Keratinocyte (primary cell): ENCODE results near the gene TNNT1. TPM values are rescaled to one million over a fixed set of nuclear protein-coding genes. Genes with fewer than 3 reads are reported as not detected.

Source experiments
- DNase-seq: peaks from one replicate; pipeline ENCODE4 v3.0.0-alpha.2; 2011; ENCODE audit warnings: low read depth, missing footprints, low spot score
- FAIRE-seq: peaks from 2 replicates; lab custom pipeline; 2011; peaks lifted over from hg19 to GRCh38; lab: Jason Lieb, UNC
- H2AFZ ChIP-seq: 2 replicates; pipeline ENCODE4 v1.6.0; 2012; ENCODE audit warnings: low read length, control low read depth, inconsistent platforms; ENCODE audit not compliant: control insufficient read depth
- H3K27ac ChIP-seq: 2 replicates; pipeline ENCODE4 v1.5.1; 2011; ENCODE audit warnings: low read length; ENCODE audit not compliant: control insufficient read depth, insufficient read depth
- H3K27me3 ChIP-seq: 3 replicates; pipeline ENCODE4 v1.6.0; 2011; ENCODE audit warnings: low read length; ENCODE audit not compliant: control insufficient read depth, insufficient read depth; ENCODE audit errors: extremely low read depth
- H3K36me3 ChIP-seq, 2 experiments: 2 replicates in 1 of 2; 3 replicates in 1 of 2; pipeline ENCODE4 v1.5.1; 2011; ENCODE audit warnings: low read length in 2 of 2, mild to moderate bottlenecking in 1 of 2; ENCODE audit not compliant: control insufficient read depth in 2 of 2, insufficient read depth in 2 of 2; ENCODE audit errors: extremely low read depth in 1 of 2
- H3K4me1 ChIP-seq: 3 replicates; pipeline ENCODE4 v1.5.1; 2011; ENCODE audit warnings: low read length; ENCODE audit not compliant: control insufficient read depth, insufficient read depth; ENCODE audit errors: extremely low read depth
- H3K4me2 ChIP-seq: 3 replicates; pipeline ENCODE4 v1.6.0; 2011; ENCODE audit warnings: low read depth, low read length; ENCODE audit not compliant: control insufficient read depth, insufficient read depth; ENCODE audit errors: extremely low read depth
- H3K4me3 ChIP-seq, 3 experiments: fragments of 200-600 bp in 1 of 3; sonication (generic) in 1 of 3; 2 replicates in 2 of 3; 3 replicates in 1 of 3; pipeline ENCODE4 v1.5.1; 2011 to 2016; ENCODE audit warnings: low read length in 3 of 3, mild to moderate bottlenecking in 3 of 3, control low read depth in 2 of 3, inconsistent platforms in 1 of 3, low read depth in 1 of 3, mixed read lengths in 1 of 3, mixed run types in 1 of 3, moderate library complexity in 1 of 3; ENCODE audit not compliant: control insufficient read depth in 2 of 3, insufficient read depth in 2 of 3; ENCODE audit errors: extremely low read depth in 1 of 3
- H3K79me2 ChIP-seq: 2 replicates; pipeline ENCODE4 v1.6.0; 2012; ENCODE audit warnings: low read length; ENCODE audit not compliant: control insufficient read depth, insufficient read depth
- H3K9ac ChIP-seq: 3 replicates; pipeline ENCODE4 v1.6.0; 2011; ENCODE audit warnings: low read length; ENCODE audit not compliant: control insufficient read depth, insufficient read depth; ENCODE audit errors: extremely low read depth
- H3K9me1 ChIP-seq: 3 replicates; pipeline ENCODE4 v1.6.0; 2011; ENCODE audit warnings: low read length; ENCODE audit not compliant: control insufficient read depth, insufficient read depth; ENCODE audit errors: extremely low read depth
- H3K9me3 ChIP-seq: 2 replicates; pipeline ENCODE4 v1.5.1; 2012; ENCODE audit warnings: low read depth, low read length; ENCODE audit not compliant: control insufficient read depth
- H4K20me1 ChIP-seq: 3 replicates; pipeline ENCODE4 v1.6.0; 2011; ENCODE audit warnings: low read length; ENCODE audit not compliant: control insufficient read depth, insufficient read depth; ENCODE audit errors: extremely low read depth
- EZH2 ChIP-seq: IDR thresholded peaks from one replicate; pipeline ENCODE4 v1.6.1; 2012; ENCODE audit warnings: inconsistent platforms, mild to moderate bottlenecking, low read length, moderate library complexity
- dilution Hi-C: fragments of 300-500 bp; cut with MboI; formaldehyde crosslinking; loops from one replicate; pipeline ENCODE4 v1.7.0; 2020; ENCODE audit warnings: low sequenced_read_pairs; ENCODE audit not compliant: extremely low pct_ligation_motif_present
- polyA plus RNA-seq, 5 experiments: library from polyadenylated mRNA; depleted of rRNA in 3 of 5; stranded (reverse) in 3 of 5; stranded (forward) in 1 of 5; unstranded in 1 of 5; fragments of >200 nt; gene quantifications; 1 replicate in 1 of 5; 2 replicates in 3 of 5; 3 replicates in 1 of 5; pipeline versions ENCODE4 v1.2.1 to v1.2.3, GENCODE V29; 2011 to 2012; ENCODE audit warnings: missing spikeins in 2 of 5, low read depth in 1 of 5, low replicate concordance in 1 of 5
- TF ChIP-seq, protein P1 (sequence below), 3 experiments: IDR thresholded peaks in 1 of 3; conservative IDR thresholded peaks in 1 of 3; optimal IDR thresholded peaks in 1 of 3; 2 replicates in 2 of 3; 3 replicates in 1 of 3; pipeline versions ENCODE3 to v1.5.1; 2011; ENCODE audit warnings: low read length in 3 of 3, mild to moderate bottlenecking in 3 of 3, moderate library complexity in 2 of 3, control low read depth in 1 of 3, inconsistent platforms in 1 of 3; ENCODE audit not compliant: insufficient read depth in 2 of 3; ENCODE audit errors: extremely low read depth in 1 of 3

TNNT1 gene
- polyA plus RNA-seq, 1 donor (not counting 4 experiments of a cell fraction or from before 2014, with no cell fraction given): 99.6 TPM

DNA sequence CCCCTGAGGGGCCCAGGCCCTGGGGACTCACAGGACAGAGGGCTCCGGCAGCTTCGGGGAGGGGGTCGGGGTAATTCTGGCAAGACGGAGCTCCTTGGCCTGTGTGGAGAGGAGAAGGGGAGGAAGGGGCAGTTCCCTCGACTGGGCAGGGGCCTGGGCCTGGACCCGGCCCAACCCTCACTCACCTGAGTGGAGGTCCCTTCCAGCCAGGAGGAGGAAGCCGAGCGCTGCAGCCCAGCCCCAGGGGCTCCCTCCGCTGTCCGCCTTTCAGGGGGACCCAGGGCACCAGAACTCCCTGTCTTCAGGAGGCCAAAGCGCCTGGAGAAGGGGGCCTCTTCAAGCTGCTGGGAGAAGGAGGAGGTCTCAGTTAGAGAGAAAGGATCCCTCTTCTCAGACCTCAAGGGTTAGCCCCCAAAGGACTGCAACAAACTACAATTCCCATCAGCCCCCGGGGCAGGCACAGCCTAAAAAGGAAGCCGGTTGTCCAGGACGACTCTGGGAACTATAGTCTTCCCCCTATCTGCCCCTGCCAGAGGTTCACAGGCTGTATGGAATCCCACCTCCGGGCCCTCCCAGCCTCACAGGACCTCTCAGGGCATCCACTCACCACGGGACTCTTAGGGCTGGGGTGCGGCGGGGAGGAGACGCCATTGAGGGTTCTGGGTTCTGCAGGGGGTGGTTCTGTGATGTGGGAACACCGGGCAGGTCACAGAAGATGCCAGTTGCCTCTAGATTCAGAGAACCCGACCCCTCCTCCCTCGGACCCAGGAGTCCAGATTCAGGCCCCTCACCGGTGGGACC lies 53.5 kb downstream of the TNNT1 start:
- Histone ChIP-seq H4K20me1 (peaks cover 7% of the 10 kb centered on the region), H3K27ac (no peak overlapping the region), H2AFZ (no peak overlapping the region), H3K9me3 (no peaks in the 10 kb centered on the region), H3K27me3 (no peaks in the 10 kb centered on the region), H3K79me2 (no peaks in the 10 kb centered on the region), H3K9me1 (no peaks in the 10 kb centered on the region), H3K4me1 (no peaks in the 10 kb centered on the region), H3K9ac (no peak overlapping the region), H3K4me2 (no peak overlapping the region), H3K36me3 (peaks cover 5 to 32% of the 10 kb centered on the region in 2 experiments), H3K4me3 (no peak overlapping the region)
- no peak for TF ChIP-seq EZH2
- TF ChIP-seq, protein P1, sequence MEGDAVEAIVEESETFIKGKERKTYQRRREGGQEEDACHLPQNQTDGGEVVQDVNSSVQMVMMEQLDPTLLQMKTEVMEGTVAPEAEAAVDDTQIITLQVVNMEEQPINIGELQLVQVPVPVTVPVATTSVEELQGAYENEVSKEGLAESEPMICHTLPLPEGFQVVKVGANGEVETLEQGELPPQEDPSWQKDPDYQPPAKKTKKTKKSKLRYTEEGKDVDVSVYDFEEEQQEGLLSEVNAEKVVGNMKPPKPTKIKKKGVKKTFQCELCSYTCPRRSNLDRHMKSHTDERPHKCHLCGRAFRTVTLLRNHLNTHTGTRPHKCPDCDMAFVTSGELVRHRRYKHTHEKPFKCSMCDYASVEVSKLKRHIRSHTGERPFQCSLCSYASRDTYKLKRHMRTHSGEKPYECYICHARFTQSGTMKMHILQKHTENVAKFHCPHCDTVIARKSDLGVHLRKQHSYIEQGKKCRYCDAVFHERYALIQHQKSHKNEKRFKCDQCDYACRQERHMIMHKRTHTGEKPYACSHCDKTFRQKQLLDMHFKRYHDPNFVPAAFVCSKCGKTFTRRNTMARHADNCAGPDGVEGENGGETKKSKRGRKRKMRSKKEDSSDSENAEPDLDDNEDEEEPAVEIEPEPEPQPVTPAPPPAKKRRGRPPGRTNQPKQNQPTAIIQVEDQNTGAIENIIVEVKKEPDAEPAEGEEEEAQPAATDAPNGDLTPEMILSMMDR (optimal IDR thresholded peaks at IDR 0.05 in 1 of 3, IDR thresholded peaks at IDR 0.05 in 1 of 3, conservative IDR thresholded peaks at IDR 0.05 in 1 of 3; ENCODE audit: extremely low read depth in 1 of 3, insufficient read depth in 2 of 3, low read length in 3 of 3): no peak
- DNase-seq (no peak), FAIRE-seq (no peak)
- dilution Hi-C loops: no loop called here

DNA sequence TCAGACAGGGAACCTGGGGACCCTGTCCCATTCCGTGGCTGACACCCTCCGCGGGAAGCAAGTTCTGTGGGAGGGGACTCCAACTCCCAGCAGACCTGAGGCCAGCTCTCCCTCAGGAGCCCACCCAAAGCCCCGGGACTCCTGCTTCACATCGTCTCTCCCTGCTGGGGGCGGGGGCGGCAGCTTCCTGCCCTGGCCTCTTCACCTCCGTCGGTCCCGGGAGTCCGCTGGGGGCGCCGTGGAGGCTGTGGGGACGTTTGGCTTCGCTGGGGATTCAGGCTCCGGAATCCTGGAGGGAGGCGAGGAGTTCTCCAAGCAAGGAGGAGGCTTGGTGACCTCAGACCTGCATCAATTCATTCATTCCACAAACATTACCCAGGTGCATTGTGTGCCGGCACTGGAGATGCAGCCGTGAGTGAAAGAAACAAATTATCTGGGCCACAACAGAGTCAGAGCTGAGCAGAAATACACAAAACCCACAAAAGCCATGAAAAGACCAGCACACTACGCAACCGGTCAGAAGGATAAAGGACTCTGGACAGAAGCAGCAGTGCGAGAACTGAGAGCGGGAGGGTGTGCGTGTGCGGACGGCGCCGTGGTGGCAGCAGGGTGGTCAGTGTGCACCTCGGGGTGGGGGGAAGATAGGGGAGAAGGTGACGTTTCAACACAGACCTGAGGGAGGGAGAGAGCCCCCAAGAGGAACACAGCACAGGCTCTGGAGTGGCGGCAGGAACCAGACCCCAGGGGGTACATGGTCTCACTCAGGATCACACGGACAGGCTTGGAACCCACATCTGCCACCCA lies 54.3 kb downstream of the TNNT1 start:
- Histone ChIP-seq H4K20me1 (peaks cover 6% of the 10 kb centered on the region), H3K9ac (no peak overlapping the region), H2AFZ (no peak overlapping the region), H3K4me3 (no peak overlapping the region), H3K27me3 (no peaks in the 10 kb centered on the region), H3K9me1 (no peaks in the 10 kb centered on the region), H3K4me1 (no peaks in the 10 kb centered on the region), H3K27ac (no peak overlapping the region), H3K4me2 (no peak overlapping the region), H3K9me3 (no peaks in the 10 kb centered on the region), H3K79me2 (no peaks in the 10 kb centered on the region), H3K36me3 (peaks cover 5 to 32% of the 10 kb centered on the region in 2 experiments)
- FAIRE-seq (no peak), DNase-seq (no peak)
- no peak for TF ChIP-seq EZH2
- TF ChIP-seq, protein P1 (optimal IDR thresholded peaks at IDR 0.05 in 1 of 3, IDR thresholded peaks at IDR 0.05 in 1 of 3, conservative IDR thresholded peaks at IDR 0.05 in 1 of 3; ENCODE audit: extremely low read depth in 1 of 3, insufficient read depth in 2 of 3, low read length in 3 of 3): no peak
- dilution Hi-C loops: no loop called here
